ENCODE results near the gene CASP8. TPM values are rescaled to one million over a fixed set of nuclear protein-coding genes. Genes with fewer than 3 reads are reported as not detected.

CASP8 gene
- total and polyA plus RNA-seq, 2 donors (not counting 1 experiment from before 2014, with no cell fraction given) = 76.7 to 120 TPM

DNA sequence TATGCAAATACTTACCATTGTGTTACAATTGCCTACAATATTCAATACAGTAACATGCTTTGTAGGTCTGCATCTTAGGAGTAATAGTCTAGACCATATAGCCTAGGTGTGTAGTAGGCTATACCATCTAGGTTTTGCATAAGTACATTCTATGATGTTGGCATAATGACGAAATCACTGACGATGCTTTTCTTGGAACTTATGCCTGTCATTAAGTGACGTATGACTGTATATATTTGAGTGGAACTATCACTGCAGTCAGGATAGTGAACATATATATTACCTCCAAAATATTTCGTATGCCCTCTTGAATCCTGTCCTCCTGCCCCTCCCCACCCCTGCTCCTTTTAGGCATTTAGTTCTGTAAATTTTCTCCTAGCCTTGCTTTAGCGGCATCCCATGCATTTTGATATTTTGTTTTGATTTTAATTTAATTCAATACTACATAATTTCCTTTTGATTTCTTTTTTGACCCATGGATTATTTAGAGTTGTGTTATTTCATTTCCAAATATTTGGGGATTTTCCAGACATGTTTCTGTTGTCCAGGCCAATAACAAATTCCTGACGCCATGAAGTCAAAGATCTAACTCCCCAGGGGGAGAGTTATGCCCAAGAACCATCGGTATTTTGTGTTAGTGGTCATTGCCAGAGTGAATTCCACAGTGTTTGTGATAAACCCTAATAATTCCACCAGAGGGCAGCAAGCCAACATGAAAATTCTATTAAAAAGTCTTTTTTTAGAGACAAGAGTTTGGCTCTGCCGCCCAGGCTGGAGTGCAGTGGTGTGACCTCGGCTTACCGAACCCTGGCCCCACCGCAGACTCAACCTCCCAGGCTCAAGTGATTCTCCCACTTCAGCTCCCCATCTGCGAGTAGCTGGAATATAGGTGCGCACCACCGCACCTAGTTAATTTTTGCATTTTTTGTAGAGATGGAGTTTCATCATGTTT lies 24.2 kb upstream of the CASP8 start:
- Mint-ChIP-seq H3K9me3 (ENCODE audit: insufficient read depth) (no peaks in the 10 kb centered on the region), H3K4me1 (peaks cover 65% of the 10 kb centered on the region), H3K4me3 (peak overlapping the region; percentile 74), H3K27ac (peak overlapping the region; percentile 90), H3K27me3 (no peaks in the 10 kb centered on the region)
- TF ChIP-seq, protein P1, sequence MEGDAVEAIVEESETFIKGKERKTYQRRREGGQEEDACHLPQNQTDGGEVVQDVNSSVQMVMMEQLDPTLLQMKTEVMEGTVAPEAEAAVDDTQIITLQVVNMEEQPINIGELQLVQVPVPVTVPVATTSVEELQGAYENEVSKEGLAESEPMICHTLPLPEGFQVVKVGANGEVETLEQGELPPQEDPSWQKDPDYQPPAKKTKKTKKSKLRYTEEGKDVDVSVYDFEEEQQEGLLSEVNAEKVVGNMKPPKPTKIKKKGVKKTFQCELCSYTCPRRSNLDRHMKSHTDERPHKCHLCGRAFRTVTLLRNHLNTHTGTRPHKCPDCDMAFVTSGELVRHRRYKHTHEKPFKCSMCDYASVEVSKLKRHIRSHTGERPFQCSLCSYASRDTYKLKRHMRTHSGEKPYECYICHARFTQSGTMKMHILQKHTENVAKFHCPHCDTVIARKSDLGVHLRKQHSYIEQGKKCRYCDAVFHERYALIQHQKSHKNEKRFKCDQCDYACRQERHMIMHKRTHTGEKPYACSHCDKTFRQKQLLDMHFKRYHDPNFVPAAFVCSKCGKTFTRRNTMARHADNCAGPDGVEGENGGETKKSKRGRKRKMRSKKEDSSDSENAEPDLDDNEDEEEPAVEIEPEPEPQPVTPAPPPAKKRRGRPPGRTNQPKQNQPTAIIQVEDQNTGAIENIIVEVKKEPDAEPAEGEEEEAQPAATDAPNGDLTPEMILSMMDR (IDR thresholded peaks at IDR 0.05) = peak; percentile 82
- no peak for TF ChIP-seq EZH2 (IDR thresholded peaks at IDR 0.05; ENCODE audit: borderline replicate concordance, insufficient read depth, low read depth, low read length, poor library complexity, severe bottlenecking)
- 15% methylated on average over 4 of the region's 14 CpGs for WGBS (ENCODE audit: insufficient coverage)
- peak overlapping the region; percentile 84 for H3K4me2 ChIP-seq (replicated peaks; ENCODE audit: low read depth, low read length, poor library complexity, severe bottlenecking)
- H3K9ac ChIP-seq (ENCODE audit: low read length) = peak overlapping the region; percentile 29
- H3K4me1 ChIP-seq (ENCODE audit: control insufficient read depth in 2 of 2, insufficient read depth in 2 of 2, low read length in 2 of 2) = peaks cover 57 to 61% of the 10 kb centered on the region in 2 donors
- no peaks in the 10 kb centered on the region for H3K27me3 ChIP-seq (replicated peaks in 1 of 4; ENCODE audit: control extremely low read depth in 1 of 4, control insufficient read depth in 3 of 4, insufficient read depth in 4 of 4, low read length in 3 of 4)
- H3K36me3 ChIP-seq (replicated peaks in 1 of 2; ENCODE audit: control extremely low read depth in 1 of 2, control insufficient read depth in 1 of 2, extremely low read depth in 1 of 2, insufficient read depth in 2 of 2, low read length in 1 of 2) = peaks cover 0 to 3% of the 10 kb centered on the region in 2 experiments
- H3K4me3 ChIP-seq (ENCODE audit: control extremely low read depth in 1 of 5, extremely low read depth in 1 of 5, insufficient read depth in 1 of 5, low read depth in 2 of 5, low read length in 4 of 5) = peak overlapping the region in 2 of 5 experiments; percentile 10 to 25
- peak overlapping the region in 1 of 2 donors; percentile 37 for H3K27ac ChIP-seq (ENCODE audit: low read length in 2 of 2)
- no peaks in the 10 kb centered on the region for H3K9me3 ChIP-seq (ENCODE audit: control extremely low read depth in 1 of 3, control insufficient read depth in 2 of 3, insufficient read depth in 1 of 3, low read length in 2 of 3)
- CTCF ChIA-PET = interaction anchor here (0.7 to 7.3 kb wide), 30 partner anchors 9 to 943 kb away, joined by 3 to 347 read pairs (median 4); partner anchors contain the start of genes CASP10, CASP8, FLACC1 and STRADB
- intact Hi-C loops (cut with micrococcal nuclease) = loop anchor here (1.0 to 10.0 kb wide), 7 partner anchors 22 to 1139 kb away; partner anchors contain the start of genes BMPR2, FZD7, NOP58 and STRADB
- H2AFZ ChIP-seq (ENCODE audit: insufficient read depth, low read depth, low read length, poor library complexity, severe bottlenecking) = peak overlapping the region; percentile 45
- DNase-seq = peak; percentile 79
- H3K79me2 ChIP-seq (ENCODE audit: control insufficient read depth, insufficient read depth, low read length) = peaks cover 64% of the 10 kb centered on the region
- POLR2A ChIA-PET = interaction anchor here (0.5 to 1.5 kb wide), 9 partner anchors 17 to 944 kb away, joined by 3 to 9 read pairs (median 5); partner anchors contain the start of genes CASP8 and KCTD18
- H4K20me1 ChIP-seq (ENCODE audit: control insufficient read depth, insufficient read depth, low read length, poor library complexity, severe bottlenecking) = no peaks in the 10 kb centered on the region
- ATAC-seq (ENCODE audit: low read depth) = peak; percentile 10

Data from B cell (primary cell).